Ishikawa (cell line): ENCODE data around the gene SMCR8.

Experiments used
- EGR1 ChIP-seq: IDR thresholded peaks from 2 replicates; pipeline ENCODE4 v1.6.1; 2012
- TF ChIP-seq, protein P1 (sequence below): IDR thresholded peaks from 2 replicates; pipeline ENCODE4 v1.6.1; 2012

DNA sequence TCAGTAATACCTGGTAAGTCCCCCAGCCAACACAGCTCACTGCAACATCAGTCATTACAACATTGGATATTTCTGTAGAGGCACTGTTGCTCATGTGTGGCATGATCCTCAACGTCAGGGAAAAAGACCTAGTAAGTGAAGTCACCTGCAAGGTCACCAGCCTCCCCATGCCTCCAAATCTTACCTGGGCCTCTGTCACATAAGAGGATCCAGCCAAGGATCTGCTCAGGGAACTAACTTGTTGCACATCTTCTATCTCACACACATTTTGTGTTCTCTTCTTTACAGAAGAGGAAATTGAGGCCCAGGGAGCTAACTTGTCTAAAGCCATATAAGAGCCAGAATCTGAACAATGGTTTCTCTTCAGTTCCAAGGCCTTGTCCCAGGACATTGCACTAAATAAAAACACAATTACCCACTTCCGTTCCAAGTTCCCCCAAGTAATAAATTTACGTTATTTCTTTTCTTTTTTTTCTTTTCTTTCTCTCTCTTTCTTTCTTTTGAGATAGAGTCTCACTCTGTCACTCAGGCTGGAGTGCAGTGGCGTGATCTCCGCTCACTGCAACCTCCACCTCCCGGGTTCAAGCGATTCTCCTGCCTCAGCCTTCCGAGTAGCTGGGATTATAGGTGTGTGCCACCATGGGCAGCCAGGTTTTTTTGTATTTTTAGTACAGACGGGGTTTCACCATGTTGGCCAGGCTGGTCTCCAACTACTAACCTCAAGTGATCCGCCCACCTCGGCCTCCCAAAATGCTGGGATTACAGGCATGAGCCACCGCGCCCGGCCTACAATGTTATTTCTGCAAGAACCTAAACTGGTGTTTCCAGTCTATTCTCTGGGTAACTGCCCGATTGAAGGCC is 47.0 kb downstream of the SMCR8 start:
- TF ChIP-seq, protein P1, sequence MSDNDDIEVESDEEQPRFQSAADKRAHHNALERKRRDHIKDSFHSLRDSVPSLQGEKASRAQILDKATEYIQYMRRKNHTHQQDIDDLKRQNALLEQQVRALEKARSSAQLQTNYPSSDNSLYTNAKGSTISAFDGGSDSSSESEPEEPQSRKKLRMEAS, result no peak
- no peak for TF ChIP-seq EGR1
